Measurements from ENCODE around the gene PLEKHH3.

DNA sequence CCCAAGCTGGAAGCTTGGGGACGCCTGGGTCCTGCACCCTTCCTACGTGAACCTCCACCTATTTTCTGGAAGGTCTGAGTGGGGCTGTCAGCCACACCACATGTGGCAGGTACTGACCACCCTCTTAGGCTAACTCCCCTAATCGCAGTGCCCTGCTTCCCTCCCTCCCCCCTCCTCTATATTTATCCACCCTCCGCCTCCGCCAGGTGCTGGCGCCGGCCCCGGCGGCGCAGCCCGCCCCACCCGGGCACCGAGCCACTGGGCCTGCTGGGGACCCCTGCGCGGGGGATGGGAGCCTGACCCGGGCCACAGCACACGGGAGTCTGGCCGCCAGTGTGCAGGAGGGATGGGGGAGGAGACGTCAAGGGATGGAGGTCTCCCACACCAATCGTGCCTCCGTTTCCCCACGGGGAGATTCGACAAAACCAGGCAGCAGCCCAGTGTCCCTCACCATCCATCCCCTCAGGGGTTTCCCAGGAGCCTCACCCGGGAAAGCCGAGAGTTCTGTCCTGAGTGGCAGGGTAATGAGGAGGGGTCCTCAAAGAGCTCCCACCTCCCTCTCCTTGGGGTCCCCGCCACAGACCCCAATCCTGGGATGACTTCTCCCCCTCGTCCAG, 1.3 kb downstream of the PLEKHH3 start:
- TF ChIP-seq, protein P1, sequence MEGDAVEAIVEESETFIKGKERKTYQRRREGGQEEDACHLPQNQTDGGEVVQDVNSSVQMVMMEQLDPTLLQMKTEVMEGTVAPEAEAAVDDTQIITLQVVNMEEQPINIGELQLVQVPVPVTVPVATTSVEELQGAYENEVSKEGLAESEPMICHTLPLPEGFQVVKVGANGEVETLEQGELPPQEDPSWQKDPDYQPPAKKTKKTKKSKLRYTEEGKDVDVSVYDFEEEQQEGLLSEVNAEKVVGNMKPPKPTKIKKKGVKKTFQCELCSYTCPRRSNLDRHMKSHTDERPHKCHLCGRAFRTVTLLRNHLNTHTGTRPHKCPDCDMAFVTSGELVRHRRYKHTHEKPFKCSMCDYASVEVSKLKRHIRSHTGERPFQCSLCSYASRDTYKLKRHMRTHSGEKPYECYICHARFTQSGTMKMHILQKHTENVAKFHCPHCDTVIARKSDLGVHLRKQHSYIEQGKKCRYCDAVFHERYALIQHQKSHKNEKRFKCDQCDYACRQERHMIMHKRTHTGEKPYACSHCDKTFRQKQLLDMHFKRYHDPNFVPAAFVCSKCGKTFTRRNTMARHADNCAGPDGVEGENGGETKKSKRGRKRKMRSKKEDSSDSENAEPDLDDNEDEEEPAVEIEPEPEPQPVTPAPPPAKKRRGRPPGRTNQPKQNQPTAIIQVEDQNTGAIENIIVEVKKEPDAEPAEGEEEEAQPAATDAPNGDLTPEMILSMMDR (IDR thresholded peaks at IDR 0.05): no peak
- no peak for TF ChIP-seq EZH2phosphoT487 (IDR thresholded peaks at IDR 0.05)
